HepG2 (cell line): ENCODE data around the gene DAPK1. TPM values are rescaled to one million over a fixed set of nuclear protein-coding genes. Genes with fewer than 3 reads are reported as not detected.

Experiments
- ATAC-seq: fragments of 200-7000 bp; cut with Tn5 transposase; 3 replicates; pipeline ENCODE4 v1.9.1; 2020; ENCODE audit warnings: mild to moderate bottlenecking, moderate library complexity
- BruUV-seq: library from RNA; stranded (reverse); fragments of 400-500 nt; replicated peaks from 2 replicates; lab custom pipeline; 2021; lab: Mats Ljungman, UMichigan
- CTCF ChIA-PET: fragments of 300-600 bp; formaldehyde crosslinking; extraction: SDS; loops from one replicate; lab custom pipeline; 2021; ENCODE audit warnings: low total read pairs, inconsistent platforms, low intra/inter-chr PET ratio; lab: Yijun Ruan, JAX
- POLR2A ChIA-PET: fragments of 350-600 bp; sonication (Branson Sonifier 250); formaldehyde crosslinking; loops from one replicate; lab custom pipeline; 2020; ENCODE audit warnings: antibody characterized with exemption, inconsistent platforms; lab: Yijun Ruan, JAX
- DNase-seq: peaks from one replicate; pipeline ENCODE4 v3.0.0-alpha.2; 2015; ENCODE audit warnings: low spot score
- FAIRE-seq: peaks from 3 replicates; lab custom pipeline; 2011; peaks lifted over from hg19 to GRCh38; lab: Jason Lieb, UNC
- H2AFZ ChIP-seq: one replicate; pipeline ENCODE4 v1.6.1; 2011; ENCODE audit warnings: low read length, inconsistent platforms
- H3K27ac ChIP-seq: fragments of 300-600 bp; 3 replicates; pipeline ENCODE4 v1.8.0; 2011; ENCODE audit warnings: mixed run types, mild to moderate bottlenecking, mixed read lengths, low read length, inconsistent platforms; ENCODE audit not compliant: insufficient read depth; ENCODE audit errors: extremely low read length
- H3K27me3 ChIP-seq, 2 experiments: fragments of 200-600 bp in 1 of 2; 2 replicates in 1 of 2; 3 replicates in 1 of 2; pipeline versions ENCODE4 v1.6.0 to v1.8.0; 2011; ENCODE audit warnings: low read length in 2 of 2, mild to moderate bottlenecking in 2 of 2, moderate library complexity in 2 of 2, inconsistent platforms in 1 of 2; ENCODE audit not compliant: insufficient read depth in 2 of 2, control insufficient read depth in 1 of 2
- H3K36me3 ChIP-seq, 2 experiments: fragments of 200-600 bp in 1 of 2; replicated peaks in 1 of 2; 2 replicates in 1 of 2; 3 replicates in 1 of 2; pipeline versions ENCODE4 v1.5.1 to v1.8.0; 2011; ENCODE audit warnings: low read length in 2 of 2, inconsistent platforms in 1 of 2; ENCODE audit not compliant: insufficient read depth in 2 of 2, control insufficient read depth in 1 of 2
- H3K4me1 ChIP-seq: 2 replicates; pipeline ENCODE4 v1.5.1; 2012; ENCODE audit warnings: low read length, inconsistent platforms; ENCODE audit not compliant: insufficient read depth
- H3K4me2 ChIP-seq: 2 replicates; pipeline ENCODE4 v1.6.0; 2011; ENCODE audit warnings: low read depth, low read length, inconsistent platforms
- H3K4me3 ChIP-seq, 3 experiments: fragments of 200-600 bp in 1 of 3; sonication (generic), shearing (Covaris generic) in 1 of 3; replicated peaks in 1 of 3; 2 replicates each; pipeline ENCODE4 v1.5.1; 2011 to 2016; ENCODE audit warnings: low read length in 3 of 3, inconsistent platforms in 2 of 3, low read depth in 2 of 3, mild to moderate bottlenecking in 2 of 3, control low read depth in 1 of 3, mixed read lengths in 1 of 3; ENCODE audit not compliant: insufficient read depth in 1 of 3
- H3K79me2 ChIP-seq: one replicate; pipeline ENCODE4 v1.6.1; 2011; ENCODE audit warnings: low read length, inconsistent platforms; ENCODE audit not compliant: insufficient read depth
- H3K9ac ChIP-seq: 2 replicates; pipeline ENCODE4 v1.6.0; 2011; ENCODE audit warnings: mild to moderate bottlenecking, low read depth, low read length, inconsistent platforms; ENCODE audit not compliant: insufficient read depth
- H3K9me3 ChIP-seq: 2 replicates; pipeline ENCODE4 v1.5.1; 2012; ENCODE audit warnings: mild to moderate bottlenecking, low read length
- H4K20me1 ChIP-seq: 2 replicates; pipeline ENCODE4 v1.6.0; 2011; ENCODE audit warnings: inconsistent platforms, mild to moderate bottlenecking, low read length, moderate library complexity; ENCODE audit not compliant: insufficient read depth
- ELF4 ChIP-seq: sonication (generic); formaldehyde crosslinking; IDR thresholded peaks from 2 replicates; pipeline ENCODE4 v1.5.0; 2020; ENCODE audit warnings: missing genetic modification reagents, mild to moderate bottlenecking, moderate library complexity, borderline replicate concordance
- ETV6 ChIP-seq: sonication (generic); formaldehyde crosslinking; conservative IDR thresholded peaks from 2 replicates; pipeline ENCODE4 v1.4.0; 2020; ENCODE audit warnings: missing genetic modification reagents
- FOSL2 ChIP-seq: sonication (generic); formaldehyde crosslinking; IDR thresholded peaks from 2 replicates; pipeline ENCODE4 v1.4.0; 2020; ENCODE audit warnings: missing genetic modification reagents
- HDAC6 ChIP-seq: fragments of 200-600 bp; sonication (generic); IDR thresholded peaks from 2 replicates; pipeline ENCODE4 v1.7.0; 2017; ENCODE audit warnings: mild to moderate bottlenecking, antibody characterized with exemption, low read length, low read depth
- MAFK ChIP-seq, 2 experiments: IDR thresholded peaks in 1 of 2; conservative IDR thresholded peaks in 1 of 2; 2 replicates each; pipeline ENCODE4 v1.6.1; 2011; ENCODE audit warnings: improper control_type of control experiment in 2 of 2, low read length in 2 of 2
- NCOR1 ChIP-seq: fragments of 200-600 bp; sonication (generic); IDR thresholded peaks from 2 replicates; pipeline ENCODE4 v1.7.0; 2017; ENCODE audit warnings: antibody characterized with exemption, low read length, borderline replicate concordance
- NFIC ChIP-seq: IDR thresholded peaks from 2 replicates; pipeline ENCODE4 v1.6.1; 2012; ENCODE audit warnings: mild to moderate bottlenecking, low read length, inconsistent platforms
- PBX3 ChIP-seq: sonication (generic); formaldehyde crosslinking; IDR thresholded peaks from 2 replicates; pipeline ENCODE4 v1.8.1; 2023; ENCODE audit warnings: missing genetic modification reagents, inconsistent platforms, borderline replicate concordance
- PLSCR1 ChIP-seq: sonication (generic); formaldehyde crosslinking; IDR thresholded peaks from 2 replicates; pipeline ENCODE4 v1.5.0; 2020; ENCODE audit warnings: missing genetic modification reagents, mild to moderate bottlenecking, borderline replicate concordance
- RERE ChIP-seq: IDR thresholded peaks from 2 replicates; pipeline ENCODE4 v1.6.1; 2016; ENCODE audit warnings: low read depth, missing genetic modification reagents, missing compliant biosample characterization
- RXRA ChIP-seq: sonication (generic); formaldehyde crosslinking; IDR thresholded peaks from 2 replicates; pipeline ENCODE4 v1.5.1; 2020; ENCODE audit warnings: missing genetic modification reagents
- SRSF1 ChIP-seq: fragments of 200-400 bp; formaldehyde crosslinking; optimal IDR thresholded peaks from 2 replicates; pipeline ENCODE3; 2017; ENCODE audit warnings: mild to moderate bottlenecking, low read depth, low read length, moderate library complexity
- ZNF224 ChIP-seq: sonication (generic); formaldehyde crosslinking; IDR thresholded peaks from 2 replicates; pipeline ENCODE4 v1.5.0; 2020; ENCODE audit warnings: mild to moderate bottlenecking, missing genetic modification reagents
- ZNF605 ChIP-seq: sonication (generic); formaldehyde crosslinking; IDR thresholded peaks from 2 replicates; pipeline ENCODE4 v1.8.0; 2022; ENCODE audit warnings: mild to moderate bottlenecking, missing genetic modification reagents
- ZNF768 ChIP-seq: sonication (generic); formaldehyde crosslinking; IDR thresholded peaks from 2 replicates; pipeline ENCODE4 v1.4.0; 2020; ENCODE audit warnings: missing genetic modification reagents
- in situ Hi-C: cut with HindIII; loops from 2 replicates; pipeline ENCODE4 v1.10.0; 2017; ENCODE audit warnings: low pct_unique_long_range_greater_than_20kb; ENCODE audit not compliant: extremely low pct_ligation_motif_present
- intact Hi-C: fragments of 100-400 bp; cut with micrococcal nuclease; formaldehyde crosslinking; loops from one replicate; pipeline ENCODE4 v1.10.0; 2022; ENCODE audit not compliant: unreplicated experiment
- polyA plus RNA-seq, 8 experiments: library from polyadenylated mRNA; depleted of rRNA in 3 of 8; stranded (reverse) in 7 of 8; unstranded in 1 of 8; fragments of >200 nt; fragmentation: Illumina TruSeq in 4 of 8; extraction: Trizol in 4 of 8; gene quantifications; 2 replicates each; pipeline versions ENCODE4 v1.2.1 to v1.2.3, GENCODE V29; 2011 to 2016; ENCODE audit warnings: low read depth in 4 of 8, missing spikeins in 1 of 8, mixed read lengths in 1 of 8; ENCODE audit not compliant: insufficient read depth in 1 of 8
- total RNA-seq, 5 experiments: library from RNA; depleted of rRNA; stranded (reverse); fragments of >200 nt; fragmentation: Illumina TruSeq; extraction: Trizol; gene quantifications; 2 replicates each; pipeline ENCODE4 v1.2.3, GENCODE V29; 2016; ENCODE audit warnings: low read depth in 1 of 5
- TF ChIP-seq, protein P1 (sequence below): sonication (generic); formaldehyde crosslinking; IDR thresholded peaks from 2 replicates; pipeline ENCODE4 v1.4.0; 2020; ENCODE audit warnings: missing genetic modification reagents, borderline replicate concordance

DAPK1 gene
- total and polyA plus RNA-seq, 2 of the 13 experiments (the other 11 are each of a cell fraction or from before 2014, with no cell fraction given), result 35.7 to 35.9 TPM

DNA sequence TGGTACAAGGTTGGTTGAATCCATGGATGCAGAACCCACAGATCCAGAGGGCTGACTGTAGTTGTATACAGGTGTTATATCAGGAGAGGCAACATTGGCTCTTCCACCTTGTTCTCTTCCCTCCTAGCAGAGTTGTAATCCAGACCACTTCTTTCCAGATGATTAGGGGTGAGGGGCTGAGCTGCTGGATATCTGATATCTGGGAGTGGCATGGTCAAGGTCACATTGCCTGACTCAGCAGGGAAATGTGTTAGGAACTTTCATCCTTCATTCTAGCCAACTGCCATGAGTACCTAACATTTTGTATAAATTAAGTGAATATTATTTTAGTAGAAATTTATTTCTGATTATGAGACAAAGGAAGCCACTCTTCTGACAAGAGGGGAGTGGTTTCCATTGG is 7.3 kb downstream of the DAPK1 start:
- in situ Hi-C loops, result no loop called here
- POLR2A ChIA-PET, result no interaction called here
- no peak for TF ChIP-seq ZNF605 (CRISPR knock-in tag)
- TF ChIP-seq ZNF768 (CRISPR knock-in tag), result no peak
- TF ChIP-seq HDAC6, result no peak
- no peak for TF ChIP-seq SRSF1
- 0 out of 4 replicates have a peak, but pooled peaks have one; percentile 10 to 27 for TF ChIP-seq MAFK (conservative IDR thresholded peaks at IDR 0.05 in 1 of 2, IDR thresholded peaks at IDR 0.05 in 1 of 2; ENCODE audit: low read length in 2 of 2)
- TF ChIP-seq NFIC, result no peak
- no peak for TF ChIP-seq ZNF224
- no peak for TF ChIP-seq ETV6 (CRISPR knock-in tag)
- TF ChIP-seq ELF4 (CRISPR knock-in tag), result no peak
- no peak for TF ChIP-seq RERE (CRISPR knock-in tag)
- no peak for TF ChIP-seq PLSCR1 (CRISPR knock-in tag)
- TF ChIP-seq NCOR1, result no peak
- TF ChIP-seq RXRA, result no peak
- no peak for TF ChIP-seq PBX3 (CRISPR knock-in tag)
- TF ChIP-seq FOSL2 (CRISPR knock-in tag), result peak; percentile 81
- TF ChIP-seq, protein P1, sequence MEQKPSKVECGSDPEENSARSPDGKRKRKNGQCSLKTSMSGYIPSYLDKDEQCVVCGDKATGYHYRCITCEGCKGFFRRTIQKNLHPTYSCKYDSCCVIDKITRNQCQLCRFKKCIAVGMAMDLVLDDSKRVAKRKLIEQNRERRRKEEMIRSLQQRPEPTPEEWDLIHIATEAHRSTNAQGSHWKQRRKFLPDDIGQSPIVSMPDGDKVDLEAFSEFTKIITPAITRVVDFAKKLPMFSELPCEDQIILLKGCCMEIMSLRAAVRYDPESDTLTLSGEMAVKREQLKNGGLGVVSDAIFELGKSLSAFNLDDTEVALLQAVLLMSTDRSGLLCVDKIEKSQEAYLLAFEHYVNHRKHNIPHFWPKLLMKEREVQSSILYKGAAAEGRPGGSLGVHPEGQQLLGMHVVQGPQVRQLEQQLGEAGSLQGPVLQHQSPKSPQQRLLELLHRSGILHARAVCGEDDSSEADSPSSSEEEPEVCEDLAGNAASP (CRISPR knock-in tag), result no peak

More for the DNA sequence above, 7.3 kb downstream of the DAPK1 start:
- H4K20me1 ChIP-seq, result no peaks in the 10 kb centered on the region; the same call in 1 of the 2 replicates
- peaks cover 73% of the 10 kb centered on the region for H3K4me1 ChIP-seq
- H2AFZ ChIP-seq, result no peak overlapping the region
- H3K79me2 ChIP-seq, result peaks cover 42% of the 10 kb centered on the region
- no peak for FAIRE-seq
- ATAC-seq, result 0 out of 3 replicates have a peak, but pooled peaks have one; percentile 11
- H3K27ac ChIP-seq, result peak overlapping the region; percentile 72
- H3K9me3 ChIP-seq, result no peaks in the 10 kb centered on the region
- BruUV-seq, result no TSS peak
- peaks cover 0 to 4% of the 10 kb centered on the region in 2 experiments; a peak in 2 of 5 replicates for H3K36me3 ChIP-seq
- H3K27me3 ChIP-seq, result no peaks in the 10 kb centered on the region
- CTCF ChIA-PET, result no interaction called here
- H3K4me3 ChIP-seq, result no peak overlapping the region
- no peak overlapping the region for H3K9ac ChIP-seq
- no peak overlapping the region for H3K4me2 ChIP-seq
- intact Hi-C loops, result no loop called here
- peak; percentile 51 for DNase-seq
